ENCODE data around the gene RPGR. TPM values are rescaled to one million over a fixed set of nuclear protein-coding genes. Genes with fewer than 3 reads are reported as not detected.

Gene RPGR, protein sequence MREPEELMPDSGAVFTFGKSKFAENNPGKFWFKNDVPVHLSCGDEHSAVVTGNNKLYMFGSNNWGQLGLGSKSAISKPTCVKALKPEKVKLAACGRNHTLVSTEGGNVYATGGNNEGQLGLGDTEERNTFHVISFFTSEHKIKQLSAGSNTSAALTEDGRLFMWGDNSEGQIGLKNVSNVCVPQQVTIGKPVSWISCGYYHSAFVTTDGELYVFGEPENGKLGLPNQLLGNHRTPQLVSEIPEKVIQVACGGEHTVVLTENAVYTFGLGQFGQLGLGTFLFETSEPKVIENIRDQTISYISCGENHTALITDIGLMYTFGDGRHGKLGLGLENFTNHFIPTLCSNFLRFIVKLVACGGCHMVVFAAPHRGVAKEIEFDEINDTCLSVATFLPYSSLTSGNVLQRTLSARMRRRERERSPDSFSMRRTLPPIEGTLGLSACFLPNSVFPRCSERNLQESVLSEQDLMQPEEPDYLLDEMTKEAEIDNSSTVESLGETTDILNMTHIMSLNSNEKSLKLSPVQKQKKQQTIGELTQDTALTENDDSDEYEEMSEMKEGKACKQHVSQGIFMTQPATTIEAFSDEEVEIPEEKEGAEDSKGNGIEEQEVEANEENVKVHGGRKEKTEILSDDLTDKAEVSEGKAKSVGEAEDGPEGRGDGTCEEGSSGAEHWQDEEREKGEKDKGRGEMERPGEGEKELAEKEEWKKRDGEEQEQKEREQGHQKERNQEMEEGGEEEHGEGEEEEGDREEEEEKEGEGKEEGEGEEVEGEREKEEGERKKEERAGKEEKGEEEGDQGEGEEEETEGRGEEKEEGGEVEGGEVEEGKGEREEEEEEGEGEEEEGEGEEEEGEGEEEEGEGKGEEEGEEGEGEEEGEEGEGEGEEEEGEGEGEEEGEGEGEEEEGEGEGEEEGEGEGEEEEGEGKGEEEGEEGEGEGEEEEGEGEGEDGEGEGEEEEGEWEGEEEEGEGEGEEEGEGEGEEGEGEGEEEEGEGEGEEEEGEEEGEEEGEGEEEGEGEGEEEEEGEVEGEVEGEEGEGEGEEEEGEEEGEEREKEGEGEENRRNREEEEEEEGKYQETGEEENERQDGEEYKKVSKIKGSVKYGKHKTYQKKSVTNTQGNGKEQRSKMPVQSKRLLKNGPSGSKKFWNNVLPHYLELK
- total RNA-seq = 1 to 10 TPM; 8.6 to 8.7 TPM

GRCh38 chrX:38327007-38327774 is at the start of gene RPGR:
TSS of gene RPGR (minus strand) at chrX:38327509. CDS start at chrX:38327367, 142 bp downstream.
- Mint-ChIP-seq H3K27ac (peak within 1 kb of the TSS; percentile 92), H3K4me3 (peak within 1 kb of the TSS; percentile 70 to 89), H3K36me3 (ENCODE audit: insufficient read depth in 2 of 2) (no peaks in the 10 kb centered on the region), H3K27me3 (ENCODE audit: low read depth) (no peaks in the 10 kb centered on the region), H3K9me3 (no peaks in the 10 kb centered on the region), H3K4me1 (ENCODE audit: low read depth) (peaks cover 12% of the 10 kb centered on the region)
- ATAC-seq (replicated peaks in 1 of 2) = peak; percentile 96 to 97
- DNase-seq = peak; percentile 91 to 93

DNA sequence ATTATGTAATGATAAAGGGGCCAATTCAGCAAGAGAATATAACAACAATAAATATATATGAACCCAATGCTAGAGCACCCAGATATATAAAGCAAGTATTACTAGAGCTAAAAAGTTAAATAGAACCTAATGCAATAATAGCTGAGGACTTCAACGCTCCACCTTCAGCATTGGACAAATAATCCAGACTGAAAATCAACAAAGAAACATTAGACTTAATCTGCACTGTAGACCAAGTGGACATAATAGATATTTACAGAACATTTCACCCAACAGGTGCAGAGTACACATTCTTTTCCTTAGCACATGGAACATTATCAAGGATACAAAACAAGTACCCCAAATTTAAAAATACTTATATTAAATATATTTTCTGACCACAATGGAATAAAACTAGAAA is 49.4 kb upstream of the RPGR start:
- ATAC-seq (replicated peaks in 1 of 2) (no peak), DNase-seq (no peak)
- H3K36me3 Mint-ChIP-seq (ENCODE audit: insufficient read depth in 2 of 2) = no peaks in the 10 kb centered on the region
- peaks cover 21% of the 10 kb centered on the region for H3K27me3 Mint-ChIP-seq (ENCODE audit: low read depth)
- H3K27ac Mint-ChIP-seq = no peak overlapping the region
- H3K4me1 Mint-ChIP-seq (ENCODE audit: low read depth) = no peaks in the 10 kb centered on the region
- H3K4me3 Mint-ChIP-seq = no peak overlapping the region
- no peaks in the 10 kb centered on the region for H3K9me3 Mint-ChIP-seq

DNA sequence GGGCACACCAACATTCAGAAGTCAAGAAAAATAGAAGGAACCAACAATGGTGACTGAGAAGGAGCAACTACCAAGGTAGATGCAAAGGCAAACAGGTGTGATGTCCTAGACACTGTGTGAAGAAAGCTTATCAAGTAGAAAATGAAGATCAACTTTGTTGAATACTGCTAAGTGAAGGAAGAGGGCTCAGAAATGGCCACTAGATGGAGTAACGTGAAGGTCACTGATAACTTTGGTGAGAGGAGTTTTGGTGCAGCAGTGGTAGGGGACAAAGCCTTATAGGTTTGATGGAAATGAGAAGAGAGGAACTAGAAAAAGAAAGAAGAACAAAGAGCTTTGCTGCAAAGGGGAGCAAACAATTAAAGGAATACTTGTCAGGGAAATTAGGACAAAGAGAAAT is 48.6 kb upstream of the RPGR start:
- Mint-ChIP-seq H3K4me1 (ENCODE audit: low read depth) (no peaks in the 10 kb centered on the region), H3K27ac (no peak overlapping the region), H3K27me3 (ENCODE audit: low read depth) (peaks cover 21% of the 10 kb centered on the region), H3K9me3 (no peaks in the 10 kb centered on the region), H3K4me3 (no peak overlapping the region), H3K36me3 (ENCODE audit: insufficient read depth in 2 of 2) (no peaks in the 10 kb centered on the region)
- DNase-seq (no peak), ATAC-seq (replicated peaks in 1 of 2) (no peak)

GRCh38 chrX:38374431-38374830 is 47.1 kb upstream of the RPGR start:
- no peak for ATAC-seq (replicated peaks in 1 of 2)
- H3K27ac Mint-ChIP-seq = no peak overlapping the region
- no peaks in the 10 kb centered on the region for H3K36me3 Mint-ChIP-seq (ENCODE audit: insufficient read depth in 2 of 2)
- no peaks in the 10 kb centered on the region for H3K9me3 Mint-ChIP-seq
- DNase-seq = no peak
- no peaks in the 10 kb centered on the region for H3K4me1 Mint-ChIP-seq (ENCODE audit: low read depth)
- H3K4me3 Mint-ChIP-seq = no peak overlapping the region
- peaks cover 28% of the 10 kb centered on the region for H3K27me3 Mint-ChIP-seq (ENCODE audit: low read depth)

- no peak for DNase-seq
- H3K27ac Mint-ChIP-seq = no peak overlapping the region
- H3K36me3 Mint-ChIP-seq (ENCODE audit: insufficient read depth in 2 of 2) = no peaks in the 10 kb centered on the region
- H3K27me3 Mint-ChIP-seq (ENCODE audit: low read depth) = peaks cover 15% of the 10 kb centered on the region
- no peaks in the 10 kb centered on the region for H3K9me3 Mint-ChIP-seq
- no peak for ATAC-seq (replicated peaks in 1 of 2)
- H3K4me1 Mint-ChIP-seq (ENCODE audit: low read depth) = no peaks in the 10 kb centered on the region
- no peak overlapping the region for H3K4me3 Mint-ChIP-seq
Measured at GRCh38 chrX:38371641-38372040, 44.3 kb upstream of the RPGR start.

GRCh38 chrX:38368774-38369173 is 41.5 kb upstream of the RPGR start:
- DNase-seq = no peak
- no peak overlapping the region for H3K27ac Mint-ChIP-seq
- H3K4me1 Mint-ChIP-seq (ENCODE audit: low read depth) = no peaks in the 10 kb centered on the region
- H3K9me3 Mint-ChIP-seq = no peaks in the 10 kb centered on the region
- H3K27me3 Mint-ChIP-seq (ENCODE audit: low read depth) = peaks cover 27% of the 10 kb centered on the region
- no peak overlapping the region for H3K4me3 Mint-ChIP-seq
- ATAC-seq (replicated peaks in 1 of 2) = no peak
- no peaks in the 10 kb centered on the region for H3K36me3 Mint-ChIP-seq (ENCODE audit: insufficient read depth in 2 of 2)

GRCh38 chrX:38365954-38366353 is 38.6 kb upstream of the RPGR start:
- peaks cover 26% of the 10 kb centered on the region for H3K27me3 Mint-ChIP-seq (ENCODE audit: low read depth)
- no peak overlapping the region for H3K27ac Mint-ChIP-seq
- H3K36me3 Mint-ChIP-seq (ENCODE audit: insufficient read depth in 2 of 2) = no peaks in the 10 kb centered on the region
- no peak overlapping the region for H3K4me3 Mint-ChIP-seq
- no peaks in the 10 kb centered on the region for H3K9me3 Mint-ChIP-seq
- no peaks in the 10 kb centered on the region for H3K4me1 Mint-ChIP-seq (ENCODE audit: low read depth)
- ATAC-seq (replicated peaks in 1 of 2) (no peak), DNase-seq (no peak)

- Mint-ChIP-seq H3K27ac (no peak overlapping the region), H3K4me3 (no peak overlapping the region), H3K9me3 (no peaks in the 10 kb centered on the region), H3K27me3 (ENCODE audit: low read depth) (peaks cover 20% of the 10 kb centered on the region), H3K36me3 (ENCODE audit: insufficient read depth in 2 of 2) (no peaks in the 10 kb centered on the region), H3K4me1 (ENCODE audit: low read depth) (no peaks in the 10 kb centered on the region)
- DNase-seq (no peak), ATAC-seq (replicated peaks in 1 of 2) (no peak)
Measured at GRCh38 chrX:38363046-38363445, 35.7 kb upstream of the RPGR start.

DNA sequence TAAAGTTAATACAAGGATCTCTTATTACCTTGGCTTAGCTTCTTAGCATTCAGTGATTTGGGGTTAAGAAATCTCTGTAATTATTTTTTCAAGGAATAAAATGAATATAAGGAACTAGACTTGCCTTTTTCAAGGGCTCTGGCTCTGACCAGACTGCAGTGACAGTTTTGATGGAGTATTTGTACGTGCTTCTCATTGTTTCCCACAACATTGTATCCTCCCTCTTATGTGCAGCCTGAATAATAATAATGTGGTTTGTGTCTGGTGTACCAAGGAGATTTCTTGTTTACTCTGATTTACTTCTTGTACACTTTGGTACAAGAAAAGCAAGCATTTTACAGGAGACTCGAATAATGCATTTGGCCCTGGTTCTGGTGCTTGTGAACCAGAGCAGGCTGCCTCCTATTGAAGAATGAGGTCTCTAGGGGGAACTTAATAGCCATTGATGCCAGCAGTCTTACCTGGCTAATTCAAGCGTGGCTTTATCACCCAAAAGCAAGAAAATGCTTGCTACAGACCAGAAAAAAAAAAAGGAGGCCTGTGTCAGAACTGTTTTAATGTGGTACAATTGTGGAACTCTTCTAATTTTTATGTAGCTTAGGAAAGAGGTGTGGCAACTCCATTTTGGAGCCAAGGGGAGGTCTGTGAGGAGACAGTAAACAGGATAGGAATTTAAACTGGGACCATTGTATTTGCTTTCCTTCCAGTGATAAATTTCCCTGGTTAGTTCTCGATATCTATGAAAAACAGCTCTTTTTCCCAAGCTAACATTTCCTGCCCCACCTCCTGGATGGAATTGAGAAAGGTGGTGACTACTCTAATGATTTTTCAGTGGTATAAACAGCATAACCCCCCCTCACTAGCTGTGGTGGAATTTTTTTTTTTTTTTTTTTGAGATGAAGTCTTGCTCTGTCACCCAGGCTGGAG is 30.7 kb upstream of the RPGR start:
- no peak overlapping the region for H3K27ac Mint-ChIP-seq

GRCh38 chrX:38356401-38356800 is 29.1 kb upstream of the RPGR start:
- peaks cover 5% of the 10 kb centered on the region for H3K27me3 Mint-ChIP-seq (ENCODE audit: low read depth)
- no peak overlapping the region for H3K27ac Mint-ChIP-seq

More for the DNA sequence above, 30.7 kb upstream of the RPGR start:
- H3K4me3 Mint-ChIP-seq = no peak overlapping the region
- ATAC-seq (replicated peaks in 1 of 2) (no peak), DNase-seq (no peak)
- peaks cover 7% of the 10 kb centered on the region for H3K27me3 Mint-ChIP-seq (ENCODE audit: low read depth)
- H3K36me3 Mint-ChIP-seq (ENCODE audit: insufficient read depth in 2 of 2) = no peaks in the 10 kb centered on the region
- no peaks in the 10 kb centered on the region for H3K4me1 Mint-ChIP-seq (ENCODE audit: low read depth)
- H3K9me3 Mint-ChIP-seq = no peaks in the 10 kb centered on the region

DNA sequence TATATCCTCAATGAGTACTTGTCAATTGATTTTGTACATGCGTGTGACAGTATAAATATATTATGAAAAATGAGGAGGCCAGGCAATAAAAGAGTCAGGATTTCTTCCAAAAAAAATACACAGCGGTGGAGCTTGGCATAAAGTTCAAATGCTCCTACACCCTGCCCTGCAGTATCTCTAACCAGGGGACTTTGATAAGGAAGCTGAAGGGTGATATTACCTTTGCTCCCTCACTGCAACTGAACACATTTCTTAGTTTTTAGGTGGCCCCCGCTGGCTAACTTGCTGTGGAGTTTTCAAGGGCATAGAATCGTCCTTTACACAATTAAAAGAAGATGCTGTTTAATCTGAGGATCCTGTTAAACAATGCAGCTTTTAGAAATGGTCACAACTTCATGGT is 25.1 kb upstream of the RPGR start, which contains the start of gene OTC:
OTC (plus strand) TSS at position 243 of the 400 bp plus-strand sequence; CDS start at position 336, 93 bp downstream.
- H3K36me3 Mint-ChIP-seq (ENCODE audit: insufficient read depth in 2 of 2) = no peaks in the 10 kb centered on the region
- H3K4me1 Mint-ChIP-seq (ENCODE audit: low read depth) = peaks cover 1% of the 10 kb centered on the region
- H3K27me3 Mint-ChIP-seq (ENCODE audit: low read depth) = peaks cover 30% of the 10 kb centered on the region
- no peak within 1 kb of the TSS for H3K27ac Mint-ChIP-seq
- DNase-seq (no peak), ATAC-seq (replicated peaks in 1 of 2) (no peak)
- no peak within 1 kb of the TSS for H3K4me3 Mint-ChIP-seq
- no peaks in the 10 kb centered on the region for H3K9me3 Mint-ChIP-seq

More at GRCh38 chrX:38356401-38356800, 29.1 kb upstream of the RPGR start:
- H3K36me3 Mint-ChIP-seq (ENCODE audit: insufficient read depth in 2 of 2) = no peaks in the 10 kb centered on the region
- ATAC-seq (replicated peaks in 1 of 2) (no peak), DNase-seq (no peak)
- H3K4me1 Mint-ChIP-seq (ENCODE audit: low read depth) = no peaks in the 10 kb centered on the region
- no peaks in the 10 kb centered on the region for H3K9me3 Mint-ChIP-seq
- no peak overlapping the region for H3K4me3 Mint-ChIP-seq

All from activated T-cell treated with anti-CD3 and anti-CD28 coated beads, Interleukin-2, amount 50 U/mL, for 72 hours (primary cell).